KMS-11 (cell line): Measurements from ENCODE around the gene CORO1C.

Experiments
- H2AFZ ChIP-seq: fragments of 200-600 bp; sonication (generic); 2 replicates; pipeline ENCODE4 v1.6.1; 2016; ENCODE audit warnings: antibody characterized with exemption, mixed run types, low read depth
- H3K27ac ChIP-seq: fragments of 200-600 bp; sonication (generic); 2 replicates; pipeline ENCODE4 v1.6.1; 2016; ENCODE audit warnings: mild to moderate bottlenecking, mixed run types
- H3K27me3 ChIP-seq: fragments of 200-600 bp; sonication (generic); 2 replicates; pipeline ENCODE4 v1.6.1; 2017; ENCODE audit warnings: mild to moderate bottlenecking, low read depth, mixed run types, moderate library complexity; ENCODE audit not compliant: insufficient read depth
- H3K36me3 ChIP-seq: fragments of 200-600 bp; sonication (generic); 2 replicates; pipeline ENCODE4 v1.6.1; 2017; ENCODE audit warnings: mild to moderate bottlenecking, mixed run types; ENCODE audit not compliant: insufficient read depth
- H3K4me1 ChIP-seq: fragments of 200-600 bp; sonication (generic); 2 replicates; pipeline ENCODE4 v1.6.1; 2016; ENCODE audit warnings: mild to moderate bottlenecking, low read depth, mixed run types; ENCODE audit not compliant: poor library complexity, severe bottlenecking
- H3K4me2 ChIP-seq: fragments of 200-600 bp; sonication (generic); 2 replicates; pipeline ENCODE4 v1.7.0; 2016; ENCODE audit warnings: mild to moderate bottlenecking, mixed run types
- H3K4me3 ChIP-seq: fragments of 200-600 bp; sonication (generic); IDR thresholded peaks from 2 replicates; pipeline ENCODE4 v1.6.1; 2017; ENCODE audit warnings: low read depth, low read length, mixed read lengths; ENCODE audit not compliant: insufficient read depth
- H3K79me2 ChIP-seq: fragments of 200-600 bp; sonication (generic); 2 replicates; pipeline ENCODE4 v1.6.1; 2016; ENCODE audit warnings: low read depth, mixed run types; ENCODE audit not compliant: insufficient read depth
- H3K9ac ChIP-seq: fragments of 200-600 bp; sonication (generic); 2 replicates; pipeline ENCODE4 v1.6.1; 2016; ENCODE audit warnings: mild to moderate bottlenecking, mixed run types
- H4K20me1 ChIP-seq: fragments of 200-600 bp; sonication (generic); 2 replicates; pipeline ENCODE4 v1.6.1; 2016; ENCODE audit warnings: mild to moderate bottlenecking, mixed run types; ENCODE audit not compliant: insufficient read depth
- CTCF ChIP-seq: fragments of 200-600 bp; sonication (generic); conservative IDR thresholded peaks from 2 replicates; pipeline ENCODE4 v1.6.1; 2017; ENCODE audit warnings: low read depth, mild to moderate bottlenecking, antibody characterized with exemption, low read length, moderate library complexity, mixed read lengths

CORO1C gene

GRCh38 chr12:108618079-108618952, 113.0 kb downstream of the CORO1C start:
- Histone ChIP-seq H3K9ac (no peak overlapping the region), H3K4me2 (peak overlapping the region; percentile 60; the same call in 1 of the 2 replicates), H3K36me3 (no peaks in the 10 kb centered on the region), H4K20me1 (no peaks in the 10 kb centered on the region), H3K4me1 (peaks cover 57% of the 10 kb centered on the region), H3K27me3 (no peaks in the 10 kb centered on the region), H3K79me2 (no peaks in the 10 kb centered on the region), H3K27ac (peak overlapping the region; percentile 96), H3K4me3 (no peak overlapping the region), H2AFZ (no peak overlapping the region)
- TF ChIP-seq CTCF, result peak; percentile 94

GRCh38 chr12:108616941-108617858, 114.1 kb downstream of the CORO1C start:
- Histone ChIP-seq H3K4me1 (peaks cover 61% of the 10 kb centered on the region), H3K79me2 (no peaks in the 10 kb centered on the region), H3K9ac (peak overlapping the region; percentile 55; the same call in 1 of the 2 replicates), H3K36me3 (no peaks in the 10 kb centered on the region), H3K4me2 (peak overlapping the region; percentile 60), H4K20me1 (no peaks in the 10 kb centered on the region), H3K27me3 (no peaks in the 10 kb centered on the region), H3K27ac (peak overlapping the region; percentile 96), H3K4me3 (no peak overlapping the region), H2AFZ (no peak overlapping the region)
- no peak for TF ChIP-seq CTCF

- TF ChIP-seq CTCF, result no peak
- Histone ChIP-seq H3K79me2 (no peaks in the 10 kb centered on the region), H3K27ac (peak overlapping the region; percentile 96), H3K4me1 (peaks cover 61% of the 10 kb centered on the region), H3K27me3 (no peaks in the 10 kb centered on the region), H4K20me1 (no peaks in the 10 kb centered on the region), H2AFZ (no peak overlapping the region), H3K9ac (peak overlapping the region; percentile 55; the same call in 1 of the 2 replicates), H3K4me3 (no peak overlapping the region), H3K36me3 (no peaks in the 10 kb centered on the region), H3K4me2 (peak overlapping the region; percentile 60)
These were observed 115.0 kb downstream of the CORO1C start for GRCh38 chr12:108616359-108616758.

- no peaks in the 10 kb centered on the region for H3K36me3 ChIP-seq
- no peaks in the 10 kb centered on the region for H4K20me1 ChIP-seq
- no peak for TF ChIP-seq CTCF
- peak overlapping the region; percentile 96 for H3K27ac ChIP-seq
- H2AFZ ChIP-seq, result no peak overlapping the region
- H3K4me2 ChIP-seq, result no peak overlapping the region
- no peak overlapping the region for H3K9ac ChIP-seq
- H3K4me1 ChIP-seq, result peaks cover 61% of the 10 kb centered on the region
- H3K4me3 ChIP-seq, result no peak overlapping the region
- no peaks in the 10 kb centered on the region for H3K27me3 ChIP-seq
- H3K79me2 ChIP-seq, result no peaks in the 10 kb centered on the region
These were observed 115.4 kb downstream of the CORO1C start for GRCh38 chr12:108615918-108616317.
